Fibroblast of villous mesenchyme (primary cell): Measurements from ENCODE around the gene ARRDC2. TPM values are rescaled to one million over a fixed set of nuclear protein-coding genes. Genes with fewer than 3 reads are reported as not detected.

Experiments used
- DNase-seq: peaks from one replicate; pipeline ENCODE4 v3.0.0-alpha.2; 2010; ENCODE audit warnings: low read depth
- H3K4me3 ChIP-seq: 2 replicates; pipeline ENCODE4 v1.5.1; 2011; ENCODE audit warnings: low read depth, mild to moderate bottlenecking, low read length
- CTCF ChIP-seq: IDR thresholded peaks from 2 replicates; pipeline ENCODE4 v1.5.1; 2012; ENCODE audit warnings: low read depth, mild to moderate bottlenecking, low read length; ENCODE audit not compliant: insufficient read depth
- total RNA-seq: library from RNA; depleted of rRNA; stranded (reverse); fragments of >200 nt; gene quantifications from 2 replicates; pipeline ENCODE4 v1.2.3, GENCODE V29; 2012

The ARRDC2 gene
- total RNA-seq, 1 donor = 3.9 TPM

DNA sequence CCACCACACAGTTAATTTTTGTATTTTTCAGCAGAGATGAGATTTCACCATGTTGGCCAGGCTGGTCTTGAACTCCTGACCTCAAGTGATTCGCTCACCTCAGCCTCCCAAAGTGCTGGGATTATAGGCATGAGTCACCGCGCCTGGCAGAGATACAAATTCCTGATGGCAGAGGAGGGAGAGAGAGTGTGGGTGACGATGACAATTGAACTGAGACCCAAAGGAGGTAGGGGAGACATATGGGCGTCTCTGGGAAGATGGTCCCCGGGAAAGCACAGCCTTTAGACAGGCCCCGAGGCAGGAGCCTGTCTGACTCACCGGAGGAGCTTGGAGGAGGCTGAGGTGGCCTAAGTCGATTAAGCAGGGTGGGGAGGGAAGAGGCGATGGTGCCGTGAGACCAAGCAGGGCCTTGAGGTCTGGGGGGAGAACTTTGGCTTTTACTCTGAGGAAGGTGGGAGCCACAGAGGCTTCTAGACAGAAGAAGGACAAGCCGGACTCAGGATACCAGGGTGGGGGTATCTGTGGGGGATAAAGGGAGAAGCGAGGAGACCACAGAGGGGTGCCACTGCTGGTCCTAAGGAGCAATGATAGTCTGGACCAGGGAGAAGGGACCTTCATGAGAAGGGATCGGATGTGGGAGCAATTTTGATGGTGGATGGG is 38.2 kb downstream of the ARRDC2 start:
- no peak for TF ChIP-seq CTCF
- H3K4me3 ChIP-seq = no peak overlapping the region

GRCh38 chr19:18049385-18049784 is 41.4 kb downstream of the ARRDC2 start:
- no peak for TF ChIP-seq CTCF
- DNase-seq = peak; percentile 49
- no peak overlapping the region for H3K4me3 ChIP-seq

More for the DNA sequence above, 38.2 kb downstream of the ARRDC2 start:
- peak; percentile 68 for DNase-seq

- TF ChIP-seq CTCF = no peak
- H3K4me3 ChIP-seq = no peak overlapping the region
- DNase-seq = no peak
These were observed 43.9 kb downstream of the ARRDC2 start for GRCh38 chr19:18051887-18052286.

GRCh38 chr19:18053576-18054219 is 45.7 kb downstream of the ARRDC2 start:
- peak; percentile 23 for DNase-seq
- no peak for TF ChIP-seq CTCF
- H3K4me3 ChIP-seq = no peak overlapping the region

GRCh38 chr19:18055967-18056366 is 48.0 kb downstream of the ARRDC2 start:
- no peak for DNase-seq
- no peak for TF ChIP-seq CTCF
- no peak overlapping the region for H3K4me3 ChIP-seq

- DNase-seq = peak; percentile 14
- no peak overlapping the region for H3K4me3 ChIP-seq
- TF ChIP-seq CTCF = no peak
These were observed 49.6 kb downstream of the ARRDC2 start for GRCh38 chr19:18057557-18057956.
